ENCODE data around the gene VAMP2.

Gene VAMP2

DNA sequence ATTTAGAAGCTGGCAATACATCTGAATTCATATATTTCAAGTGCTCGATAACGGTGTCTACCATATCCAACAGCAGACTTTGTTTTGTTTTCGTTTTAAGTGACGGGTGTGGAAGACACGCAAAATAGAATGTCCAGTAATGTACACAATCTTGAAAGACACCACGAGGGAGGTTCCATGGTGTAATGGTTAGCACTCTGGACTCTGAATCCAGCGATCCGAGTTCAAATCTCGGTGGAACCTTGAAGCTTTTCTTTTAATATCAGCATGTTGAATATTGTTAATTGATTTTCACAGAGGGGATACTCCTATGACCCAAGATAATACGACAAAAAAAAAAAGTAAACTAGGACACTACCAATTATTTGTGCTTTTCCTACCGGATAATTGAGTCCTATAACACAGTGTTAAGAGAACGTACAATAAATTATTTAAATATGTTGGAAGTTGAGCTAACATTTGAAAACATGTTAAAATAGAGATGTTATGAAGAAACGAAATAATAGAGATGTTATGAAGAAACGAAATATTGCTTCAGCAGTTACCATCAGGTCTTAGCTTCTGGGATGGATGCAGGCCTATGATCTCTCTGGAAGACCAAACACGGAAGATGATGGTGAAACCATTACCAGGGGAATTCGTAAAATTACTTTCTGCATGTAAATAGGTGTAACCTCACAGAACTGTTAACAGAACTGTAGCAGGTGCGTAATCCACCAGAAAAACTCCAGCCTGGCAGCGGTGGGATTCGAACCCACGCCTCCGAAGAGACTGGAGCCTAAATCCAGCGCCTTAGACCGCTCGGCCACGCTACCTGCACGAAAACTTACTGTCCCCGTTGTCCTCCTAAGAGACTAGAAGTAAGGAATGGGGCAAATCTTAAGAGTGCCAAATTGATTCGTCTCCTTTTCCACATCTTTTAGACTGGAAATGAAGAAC lies 42.9 kb downstream of the VAMP2 start (continued):
- TF ChIP-seq SCRT1 (tag by site-specific recombination; IDR thresholded peaks at IDR 0.05; ENCODE audit: borderline replicate concordance) (no peak; the same call in 1 of the 2 replicates), ZNF510 (tag by site-specific recombination; IDR thresholded peaks at IDR 0.05; ENCODE audit: insufficient replicate concordance) (peak; percentile 12), MZF1 (tag by site-specific recombination; IDR thresholded peaks at IDR 0.05; ENCODE audit: borderline replicate concordance) (peak; percentile 94), PBX3 (CRISPR knock-in tag; IDR thresholded peaks at IDR 0.05) (no peak), TRIM28 (IDR thresholded peaks at IDR 0.05; ENCODE audit: borderline replicate concordance, low read length) (peak; percentile 93), ZNF274 (IDR thresholded peaks at IDR 0.05; ENCODE audit: low read length) (no peak), ZNF274 (tag by site-specific recombination; IDR thresholded peaks at IDR 0.05; ENCODE audit: borderline replicate concordance) (no peak), ZNF394 (tag by site-specific recombination; IDR thresholded peaks at IDR 0.05; ENCODE audit: borderline replicate concordance) (peak; percentile 69), ZBTB8A (tag by site-specific recombination; IDR thresholded peaks at IDR 0.05) (peak; percentile 73; the same call in 1 of the 2 replicates), ZNF561 (tag by site-specific recombination; IDR thresholded peaks at IDR 0.05; ENCODE audit: borderline replicate concordance) (peak; percentile 68), ZBTB21 (tag by site-specific recombination; IDR thresholded peaks at IDR 0.05) (no peak), EGR2 (tag by site-specific recombination; IDR thresholded peaks at IDR 0.05; ENCODE audit: low read depth) (no peak), ZNF560 (tag by site-specific recombination; IDR thresholded peaks at IDR 0.05; ENCODE audit: borderline replicate concordance) (no peak), ZNF704 (tag by site-specific recombination; IDR thresholded peaks at IDR 0.05) (no peak), FEZF1 (tag by site-specific recombination; IDR thresholded peaks at IDR 0.05) (no peak), ZNF654 (tag by site-specific recombination; IDR thresholded peaks at IDR 0.05; ENCODE audit: low read depth) (no peak; the same call in 1 of the 2 replicates), ZNF157 (tag by site-specific recombination; IDR thresholded peaks at IDR 0.05) (no peak), ZNF658 (tag by site-specific recombination; IDR thresholded peaks at IDR 0.05) (no peak), YY1 (tag by site-specific recombination; IDR thresholded peaks at IDR 0.05) (peak; percentile 5; the same call in 1 of the 2 replicates), YY2 (tag by site-specific recombination; IDR thresholded peaks at IDR 0.05) (no peak), ZNF768 (tag by site-specific recombination; IDR thresholded peaks at IDR 0.05) (no peak), ZNF202 (tag by site-specific recombination; IDR thresholded peaks at IDR 0.05; ENCODE audit: borderline replicate concordance) (no peak), ZNF792 (tag by site-specific recombination; IDR thresholded peaks at IDR 0.05) (peak; percentile 12; the same call in 1 of the 2 replicates), ZBTB11 (tag by site-specific recombination; conservative IDR thresholded peaks at IDR 0.05; ENCODE audit: low read depth) (peak; percentile 50; the same call in 1 of the 2 replicates), ZNF341 (tag by site-specific recombination; IDR thresholded peaks at IDR 0.05; ENCODE audit: low read depth) (peak; percentile 76), CTCF (tag by site-specific recombination; IDR thresholded peaks at IDR 0.05) (no peak)
- TF ChIP-seq, protein P1, sequence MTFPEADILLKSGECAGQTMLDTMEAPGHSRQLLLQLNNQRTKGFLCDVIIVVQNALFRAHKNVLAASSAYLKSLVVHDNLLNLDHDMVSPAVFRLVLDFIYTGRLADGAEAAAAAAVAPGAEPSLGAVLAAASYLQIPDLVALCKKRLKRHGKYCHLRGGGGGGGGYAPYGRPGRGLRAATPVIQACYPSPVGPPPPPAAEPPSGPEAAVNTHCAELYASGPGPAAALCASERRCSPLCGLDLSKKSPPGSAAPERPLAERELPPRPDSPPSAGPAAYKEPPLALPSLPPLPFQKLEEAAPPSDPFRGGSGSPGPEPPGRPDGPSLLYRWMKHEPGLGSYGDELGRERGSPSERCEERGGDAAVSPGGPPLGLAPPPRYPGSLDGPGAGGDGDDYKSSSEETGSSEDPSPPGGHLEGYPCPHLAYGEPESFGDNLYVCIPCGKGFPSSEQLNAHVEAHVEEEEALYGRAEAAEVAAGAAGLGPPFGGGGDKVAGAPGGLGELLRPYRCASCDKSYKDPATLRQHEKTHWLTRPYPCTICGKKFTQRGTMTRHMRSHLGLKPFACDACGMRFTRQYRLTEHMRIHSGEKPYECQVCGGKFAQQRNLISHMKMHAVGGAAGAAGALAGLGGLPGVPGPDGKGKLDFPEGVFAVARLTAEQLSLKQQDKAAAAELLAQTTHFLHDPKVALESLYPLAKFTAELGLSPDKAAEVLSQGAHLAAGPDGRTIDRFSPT (tag by site-specific recombination; IDR thresholded peaks at IDR 0.05), result no peak
- TF ChIP-seq, protein P2, sequence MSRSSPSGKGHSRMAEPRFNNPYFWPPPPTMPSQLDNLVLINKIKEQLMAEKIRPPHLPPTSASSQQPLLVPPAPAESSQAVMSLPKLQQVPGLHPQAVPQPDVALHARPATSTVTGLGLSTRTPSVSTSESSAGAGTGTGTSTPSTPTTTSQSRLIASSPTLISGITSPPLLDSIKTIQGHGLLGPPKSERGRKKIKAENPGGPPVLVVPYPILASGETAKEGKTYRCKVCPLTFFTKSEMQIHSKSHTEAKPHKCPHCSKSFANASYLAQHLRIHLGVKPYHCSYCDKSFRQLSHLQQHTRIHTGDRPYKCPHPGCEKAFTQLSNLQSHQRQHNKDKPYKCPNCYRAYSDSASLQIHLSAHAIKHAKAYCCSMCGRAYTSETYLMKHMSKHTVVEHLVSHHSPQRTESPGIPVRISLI (tag by site-specific recombination; IDR thresholded peaks at IDR 0.05), result peak; percentile 79

Data from HEK293 (cell line).